K562 (cell line): ENCODE results near the gene TEFM. TPM values are rescaled to one million over a fixed set of nuclear protein-coding genes. Genes with fewer than 3 reads are reported as not detected.

Source experiments
- ATAC-seq: fragments of 200-7000 bp; cut with Tn5 transposase; 3 replicates; pipeline ENCODE4 v1.9.1; 2020; ENCODE audit warnings: moderate library complexity
- BruUV-seq: library from RNA; stranded (reverse); fragments of 400-500 nt; replicated peaks from 2 replicates; lab custom pipeline; 2021; lab: Mats Ljungman, UMichigan
- CTCF ChIA-PET: fragments of 300-600 bp; formaldehyde crosslinking; extraction: SDS; loops from one replicate; lab custom pipeline; 2021; ENCODE audit warnings: low intra/inter-chr PET ratio; lab: Yijun Ruan, JAX
- POLR2A ChIA-PET: fragments of 300-600, 350-650 bp; sonication (Branson Sonifier 250); formaldehyde crosslinking; extraction: SDS; loops from one replicate; lab custom pipeline; 2021; ENCODE audit warnings: antibody characterized with exemption, inconsistent platforms; lab: Yijun Ruan, JAX
- DNase-seq, 4 experiments: peaks; one replicate each; pipeline versions ENCODE4 v3.0.0 to v3.0.0-alpha.2; 2011 to 2018; ENCODE audit warnings: low spot score in 3 of 4, mixed read lengths in 3 of 4; ENCODE audit errors: extremely low read depth in 1 of 4
- FAIRE-seq: peaks from 2 replicates; lab custom pipeline; 2011; peaks lifted over from hg19 to GRCh38; lab: Jason Lieb, UNC
- H2AFZ ChIP-seq: 2 replicates; pipeline ENCODE4 v1.6.0; 2011; ENCODE audit warnings: low read depth, low read length, control low read depth, inconsistent platforms
- H3K27ac ChIP-seq: fragments of 200-600 bp; 3 replicates; pipeline ENCODE4 v1.8.0; 2011; ENCODE audit warnings: low read depth, mild to moderate bottlenecking, control low read depth, inconsistent platforms, low read length, moderate library complexity, mixed read lengths; ENCODE audit errors: extremely low read depth
- H3K27me3 ChIP-seq, 2 experiments: fragments of 300-600 bp in 1 of 2; 2 replicates in 1 of 2; 3 replicates in 1 of 2; pipeline versions ENCODE4 v1.6.0 to v1.8.0; 2011; ENCODE audit warnings: inconsistent platforms in 2 of 2, low read length in 2 of 2, mild to moderate bottlenecking in 1 of 2, mixed read lengths in 1 of 2, moderate library complexity in 1 of 2; ENCODE audit not compliant: control insufficient read depth in 2 of 2, insufficient read depth in 2 of 2
- H3K36me3 ChIP-seq: fragments of 300-600 bp; 3 replicates; pipeline ENCODE4 v1.8.0; 2011; ENCODE audit warnings: mild to moderate bottlenecking, low read length, inconsistent platforms; ENCODE audit not compliant: control insufficient read depth, insufficient read depth
- H3K4me1 ChIP-seq, 2 experiments: fragments of 200-600 bp in 1 of 2; replicated peaks in 1 of 2; 2 replicates in 1 of 2; 3 replicates in 1 of 2; pipeline versions ENCODE4 v1.5.1 to v1.8.0; 2011; ENCODE audit warnings: inconsistent platforms in 2 of 2, low read length in 2 of 2, mild to moderate bottlenecking in 1 of 2, mixed read lengths in 1 of 2, moderate library complexity in 1 of 2; ENCODE audit not compliant: control insufficient read depth in 2 of 2, insufficient read depth in 2 of 2
- H3K4me2 ChIP-seq: 2 replicates; pipeline ENCODE4 v1.6.1; 2011; ENCODE audit warnings: low read length, control low read depth, inconsistent platforms, mixed read lengths; ENCODE audit not compliant: insufficient read depth
- H3K4me3 ChIP-seq: fragments of 200-600 bp; sonication (generic), shearing (Covaris generic); 2 replicates; pipeline ENCODE4 v1.5.1; 2016; ENCODE audit warnings: control low read depth, inconsistent platforms
- H3K79me2 ChIP-seq: fragments of 200-600 bp; 3 replicates; pipeline ENCODE4 v1.8.0; 2011; ENCODE audit warnings: low read length, inconsistent platforms; ENCODE audit not compliant: control insufficient read depth, insufficient read depth
- H3K9ac ChIP-seq, 2 experiments: 2 replicates each; pipeline versions ENCODE4 v1.6.0 to v1.6.1; 2011; ENCODE audit warnings: low read depth in 2 of 2, low read length in 2 of 2, control low read depth in 1 of 2, inconsistent platforms in 1 of 2, mild to moderate bottlenecking in 1 of 2, mixed read lengths in 1 of 2; ENCODE audit not compliant: insufficient read depth in 1 of 2
- H3K9me1 ChIP-seq: one replicate; pipeline ENCODE4 v1.6.0; 2011; ENCODE audit warnings: inconsistent platforms, mild to moderate bottlenecking, low read length, moderate library complexity; ENCODE audit not compliant: control insufficient read depth, insufficient read depth
- H3K9me3 ChIP-seq: replicated peaks from 2 replicates; pipeline ENCODE4 v1.5.1; 2011; ENCODE audit warnings: low read depth, low read length, inconsistent platforms; ENCODE audit not compliant: control insufficient read depth, insufficient read depth
- H4K20me1 ChIP-seq: replicated peaks from 2 replicates; pipeline ENCODE4 v1.6.1; 2011; ENCODE audit warnings: low read length, inconsistent platforms, mixed read lengths; ENCODE audit not compliant: control insufficient read depth, insufficient read depth
- MTA2 ChIP-seq: fragments of 450-650 bp; IDR thresholded peaks from 2 replicates; pipeline ENCODE4 v1.6.1; 2016; ENCODE audit warnings: low read depth
- RAD21 ChIP-seq, 2 experiments: fragments of 250-450 bp in 1 of 2; fragments of 450-650 bp in 1 of 2; sonication (Bioruptor Pico) in 1 of 2; formaldehyde crosslinking in 1 of 2; IDR thresholded peaks in 1 of 2; conservative IDR thresholded peaks in 1 of 2; 2 replicates each; pipeline versions ENCODE4 v1.4.0 to v1.8.0; 2020 to 2022; ENCODE audit warnings: mild to moderate bottlenecking in 2 of 2, moderate library complexity in 1 of 2
- WGBS: fragments of 100-300 bp; shearing (Covaris generic); methylation state at CpG from one replicate; pipeline ENCODE4 v1.1.6; 2016; ENCODE audit warnings: low coverage, mixed read lengths; ENCODE audit not compliant: insufficient coverage; ENCODE audit errors: missing lambda C conversion rate; 5-methylcytosine and 5-hydroxymethylcytosine counted together
- in situ Hi-C: fragments of 300-500 bp; cut with MboI; formaldehyde crosslinking; loops from 4 replicates; pipeline ENCODE4 v1.15.0; 2018; ENCODE audit warnings: inconsistent platforms, mixed read lengths
- intact Hi-C: fragments of 100-400 bp; cut with micrococcal nuclease; formaldehyde crosslinking; loops from 2 replicates; pipeline ENCODE4 v1.14.2; 2022
- polyA plus RNA-seq, 8 experiments: library from polyadenylated mRNA; depleted of rRNA in 4 of 8; stranded (reverse) in 5 of 8; unstranded in 3 of 8; fragments of >200 nt; fragmentation: Nextera tagmentation in 2 of 8; fragmentation: Illumina TruSeq in 1 of 8; extraction: Ambion mirVana in 2 of 8; extraction: Trizol in 1 of 8; gene quantifications; 2 replicates each; pipeline versions ENCODE4 v1.2.1 to v1.2.3, GENCODE V29; 2011 to 2014; ENCODE audit warnings: inconsistent platforms in 1 of 8, missing spikeins in 1 of 8
- total RNA-seq, 7 experiments: library from RNA; depleted of rRNA in 6 of 7; stranded (reverse); fragments of >200 nt in 6 of 7; fragmentation: Illumina TruSeq in 2 of 7; extraction: Trizol in 2 of 7; gene quantifications; 2 replicates each; pipeline versions ENCODE4 v1.2.1 to v1.2.3, GENCODE V29; 2011 to 2021; ENCODE audit warnings: low replicate concordance in 1 of 7
- TF ChIP-seq, protein P1 (sequence below): fragments of 450-650 bp; formaldehyde crosslinking; IDR thresholded peaks from 2 replicates; pipeline ENCODE4 v1.4.0; 2022; ENCODE audit warnings: mild to moderate bottlenecking, moderate library complexity
- TF ChIP-seq, protein P2 (sequence below): fragments of 450-650 bp; IDR thresholded peaks from 2 replicates; pipeline ENCODE4 v1.6.1; 2016; ENCODE audit warnings: low read depth, mild to moderate bottlenecking, moderate library complexity

The TEFM gene
- total and polyA plus RNA-seq, 9 of the 15 experiments (the other 6 are each of a cell fraction or from before 2014, with no cell fraction given), result 12.5 to 60.3 (median 23.3) TPM

DNA sequence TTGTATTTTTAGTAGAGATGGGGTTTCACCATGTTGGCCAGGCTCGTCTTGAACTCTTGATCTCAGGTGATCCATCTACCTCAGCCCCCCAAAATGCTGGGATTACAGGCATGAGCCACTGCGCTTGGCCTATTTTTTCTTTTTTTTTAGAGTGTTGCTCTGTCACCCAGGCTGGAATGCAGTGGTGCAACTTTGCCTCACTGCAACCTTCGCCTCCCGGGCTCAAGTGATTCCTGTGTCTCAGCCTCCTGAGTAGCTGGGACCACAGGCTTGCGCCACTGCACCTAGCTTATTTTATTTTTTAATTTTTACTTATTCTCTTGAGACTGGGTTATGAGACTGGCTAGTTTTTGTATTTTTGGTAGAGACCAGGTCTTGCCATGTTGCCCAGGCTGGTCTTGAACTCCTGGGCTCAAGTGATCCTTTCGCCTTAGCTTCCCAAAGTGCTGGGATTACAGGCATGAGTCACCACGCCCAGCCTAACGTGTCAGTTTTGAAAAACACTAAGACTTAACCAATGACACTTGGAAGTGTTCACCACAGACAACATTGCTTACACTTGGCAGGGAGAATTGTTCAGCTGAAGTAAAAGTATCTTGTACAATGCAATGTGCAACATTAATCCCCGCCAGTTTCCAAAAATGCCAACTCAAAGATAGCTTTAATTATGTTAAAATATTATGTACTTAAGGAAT, 47.3 kb downstream of the TEFM start:
- CTCF ChIA-PET, result no interaction called here
- FAIRE-seq (no peak), DNase-seq (no peak), ATAC-seq (no peak)
- no peaks in the 10 kb centered on the region for H4K20me1 ChIP-seq
- H3K9me1 ChIP-seq, result no peaks in the 10 kb centered on the region
- TF ChIP-seq, protein P1, sequence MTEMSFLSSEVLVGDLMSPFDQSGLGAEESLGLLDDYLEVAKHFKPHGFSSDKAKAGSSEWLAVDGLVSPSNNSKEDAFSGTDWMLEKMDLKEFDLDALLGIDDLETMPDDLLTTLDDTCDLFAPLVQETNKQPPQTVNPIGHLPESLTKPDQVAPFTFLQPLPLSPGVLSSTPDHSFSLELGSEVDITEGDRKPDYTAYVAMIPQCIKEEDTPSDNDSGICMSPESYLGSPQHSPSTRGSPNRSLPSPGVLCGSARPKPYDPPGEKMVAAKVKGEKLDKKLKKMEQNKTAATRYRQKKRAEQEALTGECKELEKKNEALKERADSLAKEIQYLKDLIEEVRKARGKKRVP (CRISPR knock-in tag), result no peak
- TF ChIP-seq MTA2 (no peak), RAD21 (CRISPR knock-in tag; conservative IDR thresholded peaks at IDR 0.05 in 1 of 2, IDR thresholded peaks at IDR 0.05 in 1 of 2) (no peak)
- TF ChIP-seq, protein P2, sequence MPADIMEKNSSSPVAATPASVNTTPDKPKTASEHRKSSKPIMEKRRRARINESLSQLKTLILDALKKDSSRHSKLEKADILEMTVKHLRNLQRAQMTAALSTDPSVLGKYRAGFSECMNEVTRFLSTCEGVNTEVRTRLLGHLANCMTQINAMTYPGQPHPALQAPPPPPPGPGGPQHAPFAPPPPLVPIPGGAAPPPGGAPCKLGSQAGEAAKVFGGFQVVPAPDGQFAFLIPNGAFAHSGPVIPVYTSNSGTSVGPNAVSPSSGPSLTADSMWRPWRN, result no peak
- no TSS peak for BruUV-seq
- WGBS, result 87% methylated on average over 9 of the region's 9 CpGs
- no peak overlapping the region for H3K27ac ChIP-seq
- no peak overlapping the region for H2AFZ ChIP-seq
- H3K9me3 ChIP-seq, result no peaks in the 10 kb centered on the region
- H3K79me2 ChIP-seq, result no peaks in the 10 kb centered on the region
- no peak overlapping the region for H3K4me2 ChIP-seq
- no peak overlapping the region for H3K9ac ChIP-seq
- no peak overlapping the region for H3K4me3 ChIP-seq
- H3K4me1 ChIP-seq, result no peaks in the 10 kb centered on the region
- in situ Hi-C loops (no loop called here), intact Hi-C loops (no loop called here)
- H3K36me3 ChIP-seq, result peaks cover 79% of the 10 kb centered on the region
- POLR2A ChIA-PET, result interaction anchor here (0.6 to 1.7 kb wide), 3 partner anchors 13 to 885 kb away, joined by 3 to 4 read pairs (median 4); no protein-coding TSS in a partner anchor
- no peaks in the 10 kb centered on the region for H3K27me3 ChIP-seq
